Type B pancreatic cell (in vitro differentiated cells): ENCODE measurements around the gene FAAP20. TPM values are rescaled to one million over a fixed set of nuclear protein-coding genes. Genes with fewer than 3 reads are reported as not detected.
A peak's percentile ranks its signal among the peaks of the same experiment; 100 is the strongest.

Experiments used
- DNase-seq: peaks from one replicate; pipeline ENCODE4 v3.0.0; 2021; ENCODE audit warnings: mixed read lengths; ENCODE audit not compliant: unreplicated experiment; ENCODE audit errors: extremely low spot score
- H3K27ac Mint-ChIP-seq: 2 replicates; pipeline ENCODE4 v1.8.0; 2021; ENCODE audit warnings: mild to moderate bottlenecking, mixed read lengths
- H3K27me3 Mint-ChIP-seq: 2 replicates; pipeline ENCODE4 v1.8.0; 2021; ENCODE audit warnings: mixed read lengths
- H3K36me3 Mint-ChIP-seq: 2 replicates; pipeline ENCODE4 v1.8.0; 2021; ENCODE audit warnings: mixed read lengths
- H3K4me1 Mint-ChIP-seq: one replicate; pipeline ENCODE4 v1.8.0; 2021; ENCODE audit warnings: mixed read lengths; ENCODE audit not compliant: unreplicated experiment
- H3K4me3 Mint-ChIP-seq: 2 replicates; pipeline ENCODE4 v1.8.0; 2021; ENCODE audit warnings: mild to moderate bottlenecking, mixed read lengths
- H3K9me3 Mint-ChIP-seq: 2 replicates; pipeline ENCODE4 v1.8.0; 2021; ENCODE audit warnings: mixed read lengths
- total RNA-seq: library from RNA; stranded (reverse); gene quantifications from 2 replicates; pipeline ENCODE4 v1.2.1, GENCODE V29; 2021; ENCODE audit warnings: low replicate concordance
- TF ChIP-seq, protein P1 (sequence below): fragments of 200-600 bp; sonication (generic); conservative IDR thresholded peaks from 2 replicates; pipeline ENCODE4 v1.5.0; 2021; ENCODE audit warnings: antibody characterized with exemption, mild to moderate bottlenecking

Gene FAAP20
- total RNA-seq, 1 donor from 2014 or later, result 73.8 TPM

DNA sequence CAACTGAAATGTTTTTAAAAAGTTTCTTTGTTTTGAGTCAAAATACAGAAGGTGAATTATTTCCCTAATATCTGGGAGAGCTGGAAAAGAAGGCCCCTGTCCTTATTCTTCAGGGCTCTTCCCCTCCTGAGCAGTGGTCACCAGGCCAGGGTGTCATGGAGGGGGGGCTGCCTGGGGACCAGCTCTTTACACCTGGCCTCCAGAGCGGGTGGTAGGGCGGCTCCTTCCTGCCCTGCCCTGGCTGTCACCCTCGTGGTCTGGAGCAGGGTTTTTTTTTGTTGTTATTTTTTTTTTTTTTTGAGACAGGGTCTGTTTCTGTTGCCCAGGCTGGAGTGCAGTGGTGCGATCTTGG lies 40.2 kb upstream of the FAAP20 start:
- peak overlapping the region; percentile 78 for H3K27ac Mint-ChIP-seq
- no peaks in the 10 kb centered on the region for H3K27me3 Mint-ChIP-seq
- no peaks in the 10 kb centered on the region for H3K36me3 Mint-ChIP-seq
- no peak for DNase-seq
- H3K4me1 Mint-ChIP-seq, result peaks cover 56% of the 10 kb centered on the region
- H3K4me3 Mint-ChIP-seq, result peak overlapping the region; percentile 55
- TF ChIP-seq, protein P1, sequence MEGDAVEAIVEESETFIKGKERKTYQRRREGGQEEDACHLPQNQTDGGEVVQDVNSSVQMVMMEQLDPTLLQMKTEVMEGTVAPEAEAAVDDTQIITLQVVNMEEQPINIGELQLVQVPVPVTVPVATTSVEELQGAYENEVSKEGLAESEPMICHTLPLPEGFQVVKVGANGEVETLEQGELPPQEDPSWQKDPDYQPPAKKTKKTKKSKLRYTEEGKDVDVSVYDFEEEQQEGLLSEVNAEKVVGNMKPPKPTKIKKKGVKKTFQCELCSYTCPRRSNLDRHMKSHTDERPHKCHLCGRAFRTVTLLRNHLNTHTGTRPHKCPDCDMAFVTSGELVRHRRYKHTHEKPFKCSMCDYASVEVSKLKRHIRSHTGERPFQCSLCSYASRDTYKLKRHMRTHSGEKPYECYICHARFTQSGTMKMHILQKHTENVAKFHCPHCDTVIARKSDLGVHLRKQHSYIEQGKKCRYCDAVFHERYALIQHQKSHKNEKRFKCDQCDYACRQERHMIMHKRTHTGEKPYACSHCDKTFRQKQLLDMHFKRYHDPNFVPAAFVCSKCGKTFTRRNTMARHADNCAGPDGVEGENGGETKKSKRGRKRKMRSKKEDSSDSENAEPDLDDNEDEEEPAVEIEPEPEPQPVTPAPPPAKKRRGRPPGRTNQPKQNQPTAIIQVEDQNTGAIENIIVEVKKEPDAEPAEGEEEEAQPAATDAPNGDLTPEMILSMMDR, result no peak
- no peaks in the 10 kb centered on the region for H3K9me3 Mint-ChIP-seq

DNA sequence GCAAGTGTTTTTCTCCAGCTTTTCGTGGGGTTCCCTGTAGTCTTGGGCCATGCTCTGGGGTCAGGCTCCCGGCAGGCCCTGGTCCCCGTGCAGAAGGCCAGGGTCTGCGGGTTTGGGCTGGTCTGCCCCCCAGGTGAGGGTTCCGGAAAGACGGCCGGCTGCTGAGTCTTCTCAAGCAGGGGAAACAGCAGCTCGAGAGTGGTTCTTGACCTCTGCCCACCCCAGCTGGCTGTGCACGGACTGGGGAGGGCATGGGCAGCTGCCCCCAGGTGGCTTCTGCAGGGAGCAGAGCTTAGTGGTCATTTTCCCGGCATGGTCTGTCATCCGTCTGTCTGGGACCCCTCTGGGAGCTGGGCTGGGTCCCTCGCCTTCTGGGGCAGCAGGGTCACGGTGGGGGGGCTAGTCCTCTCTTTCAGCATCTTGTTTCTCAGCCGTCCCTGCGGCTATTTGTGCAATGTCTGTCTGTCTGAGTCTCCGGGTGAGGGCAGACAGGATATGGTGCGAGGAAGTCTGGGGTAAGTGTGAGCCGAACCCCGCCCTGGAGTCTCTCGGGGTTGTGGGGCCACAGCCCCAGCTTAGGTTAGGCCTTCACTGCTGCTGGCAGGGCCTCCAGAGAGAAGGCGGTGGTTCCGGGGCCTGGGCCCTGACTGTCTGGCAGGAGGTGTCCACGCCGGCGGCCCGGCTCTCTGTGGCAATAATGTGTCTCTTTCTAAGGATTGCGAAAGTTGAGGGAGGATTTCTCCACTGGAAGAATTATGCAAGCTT lies 39.6 kb upstream of the FAAP20 start:
- Mint-ChIP-seq H3K27me3 (no peaks in the 10 kb centered on the region), H3K4me3 (peak overlapping the region; percentile 67), H3K27ac (peak overlapping the region; percentile 78), H3K36me3 (no peaks in the 10 kb centered on the region), H3K9me3 (no peaks in the 10 kb centered on the region), H3K4me1 (peaks cover 54% of the 10 kb centered on the region)
- DNase-seq, result peak; percentile 66
- TF ChIP-seq, protein P1, result no peak

DNA sequence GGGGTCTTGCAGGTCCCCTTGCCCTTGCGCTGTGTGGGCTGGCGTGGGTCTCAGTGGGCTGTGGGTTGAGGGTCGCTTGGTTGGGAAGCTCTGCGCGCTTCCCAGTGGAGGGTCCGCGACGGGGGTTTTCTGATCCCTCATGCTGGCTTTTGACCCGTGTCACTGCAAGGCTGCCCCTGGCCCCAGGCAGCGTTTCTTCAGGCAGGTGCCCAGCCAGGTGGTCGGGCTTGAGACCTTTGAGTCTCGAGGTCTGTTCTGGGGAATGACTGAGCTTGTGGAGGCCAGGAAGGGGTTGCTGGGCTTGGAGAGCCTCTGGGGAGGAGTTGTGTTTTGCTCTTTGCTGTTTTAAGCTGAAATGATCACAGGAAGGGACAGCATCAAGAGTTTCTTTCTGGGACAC lies 38.9 kb upstream of the FAAP20 start:
- Mint-ChIP-seq H3K4me3 (peak overlapping the region; percentile 67), H3K27me3 (no peaks in the 10 kb centered on the region), H3K4me1 (peaks cover 52% of the 10 kb centered on the region), H3K27ac (peak overlapping the region; percentile 9), H3K9me3 (no peaks in the 10 kb centered on the region), H3K36me3 (no peaks in the 10 kb centered on the region)
- TF ChIP-seq, protein P1, result no peak
- no peak for DNase-seq

DNA sequence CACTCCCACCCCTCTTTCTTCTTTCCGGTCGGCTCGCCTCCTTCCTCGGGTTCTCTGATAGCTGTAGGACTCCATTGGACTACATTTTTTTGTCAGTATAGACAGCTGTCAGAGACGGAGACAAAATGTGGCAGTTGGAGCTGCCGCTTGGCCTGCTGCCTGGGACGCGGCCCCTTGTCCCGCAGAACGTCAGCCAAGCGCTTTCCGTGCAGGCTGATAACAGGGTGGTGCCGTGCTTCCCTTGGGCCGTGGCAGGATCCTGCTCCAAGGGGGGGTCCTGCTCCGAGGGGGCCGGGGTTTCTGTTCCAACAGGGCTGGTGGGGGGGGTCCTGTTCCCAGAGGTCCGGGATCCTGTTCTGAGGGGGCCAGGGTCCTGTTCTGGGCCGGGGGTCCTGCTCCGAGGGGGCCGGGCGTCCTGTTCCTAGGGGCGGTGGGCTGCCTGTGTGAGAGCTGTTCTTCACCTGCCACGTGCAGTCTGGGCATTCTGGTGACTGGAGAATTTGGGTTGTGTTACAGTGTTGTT lies 38.4 kb upstream of the FAAP20 start:
- H3K4me3 Mint-ChIP-seq, result peak overlapping the region; percentile 98
- H3K27ac Mint-ChIP-seq, result peak overlapping the region; percentile 50
- no peaks in the 10 kb centered on the region for H3K9me3 Mint-ChIP-seq
- H3K27me3 Mint-ChIP-seq, result no peaks in the 10 kb centered on the region
- TF ChIP-seq, protein P1, result no peak
- H3K4me1 Mint-ChIP-seq, result peaks cover 52% of the 10 kb centered on the region
- DNase-seq, result peak; percentile 67
- H3K36me3 Mint-ChIP-seq, result no peaks in the 10 kb centered on the region

DNA sequence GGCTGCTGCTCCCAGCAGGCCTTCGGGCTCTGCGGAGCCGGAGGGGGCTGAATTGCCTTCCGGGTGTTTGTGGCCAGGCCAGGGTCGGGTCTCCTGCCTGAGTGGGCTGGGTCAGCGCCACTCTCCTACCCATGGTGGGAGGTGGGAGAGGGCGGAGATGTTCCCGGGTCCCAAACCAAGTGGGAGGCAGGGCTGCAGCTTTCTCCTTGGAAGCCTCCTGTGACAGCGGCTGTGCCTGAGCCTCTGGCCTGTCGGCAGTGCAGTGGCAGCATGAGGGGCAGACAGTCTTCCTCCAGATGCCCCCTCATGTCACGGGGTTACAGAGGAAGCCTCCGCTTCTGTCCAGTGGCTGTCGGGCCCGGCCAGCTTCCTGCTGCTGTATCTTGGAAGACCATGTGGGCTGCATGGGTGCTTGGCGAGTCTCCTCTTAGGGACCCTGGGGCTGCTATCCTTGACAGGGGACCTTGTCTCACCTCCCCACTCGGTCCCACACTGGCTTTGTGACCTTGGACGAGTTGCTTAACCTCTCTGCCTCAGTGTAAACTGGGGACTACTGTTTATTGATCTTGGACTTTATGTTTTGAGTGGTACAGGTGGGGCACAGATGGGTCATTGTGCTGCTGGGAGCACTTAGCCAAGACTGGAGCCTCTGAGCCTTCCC lies 37.8 kb upstream of the FAAP20 start:
- no peaks in the 10 kb centered on the region for H3K27me3 Mint-ChIP-seq
- TF ChIP-seq, protein P1, result no peak
- no peaks in the 10 kb centered on the region for H3K36me3 Mint-ChIP-seq
- no peaks in the 10 kb centered on the region for H3K9me3 Mint-ChIP-seq
- peak; percentile 64 for DNase-seq
- H3K27ac Mint-ChIP-seq, result peak overlapping the region; percentile 88
- H3K4me3 Mint-ChIP-seq, result peak overlapping the region; percentile 98
- H3K4me1 Mint-ChIP-seq, result peaks cover 48% of the 10 kb centered on the region
